ENCODE results near the gene TMCC1.

TMCC1 gene

DNA sequence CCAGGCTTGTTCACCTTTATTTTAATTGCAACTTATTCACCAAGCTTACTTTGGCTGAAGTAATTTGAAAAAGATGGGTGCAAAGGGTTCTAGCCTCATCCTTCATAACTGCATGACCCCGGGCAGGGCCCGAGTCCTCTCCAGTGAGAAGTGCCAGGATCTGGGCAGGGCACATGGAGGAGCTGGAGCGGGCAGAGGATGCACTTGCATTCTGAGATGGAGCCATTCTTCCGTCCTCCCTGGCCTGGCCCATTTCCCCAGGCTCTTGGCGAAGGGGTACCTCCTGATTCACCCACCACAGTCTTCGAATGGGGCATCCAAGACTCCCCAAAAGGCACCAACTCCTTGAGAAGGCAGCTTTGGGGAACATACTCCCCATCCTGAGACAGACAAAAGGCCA lies 264.5 kb downstream of the TMCC1 start:
- no peak for DNase-seq (ENCODE audit: low read depth)
- TF ChIP-seq CTCF (conservative IDR thresholded peaks at IDR 0.05; ENCODE audit: low read depth, low read length) = no peak
- H3K4me3 ChIP-seq (ENCODE audit: low read depth, low read length) = no peak overlapping the region

DNA sequence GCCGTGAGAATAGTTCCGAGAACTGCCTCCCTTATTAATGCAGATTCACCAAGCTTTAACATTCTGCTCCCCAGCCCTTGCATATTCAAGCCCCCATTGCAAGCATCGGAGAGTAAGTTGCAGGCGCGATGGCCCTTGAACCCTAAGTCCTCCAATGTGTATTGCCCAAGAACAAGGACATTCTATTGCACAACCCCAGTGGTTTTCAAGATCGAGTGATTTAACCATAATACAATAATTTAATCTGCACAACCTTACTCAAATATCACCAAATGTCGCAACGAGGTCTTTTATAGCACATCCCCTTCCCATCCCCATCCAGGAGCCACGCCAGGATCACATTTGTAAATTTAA lies 265.4 kb downstream of the TMCC1 start:
- DNase-seq (ENCODE audit: low read depth) = no peak
- TF ChIP-seq CTCF (conservative IDR thresholded peaks at IDR 0.05; ENCODE audit: low read depth, low read length) = no peak
- peak overlapping the region; percentile 13 for H3K4me3 ChIP-seq (ENCODE audit: low read depth, low read length)

GRCh38 chr3:129627350-129628168 lies 266.0 kb downstream of the TMCC1 start:
- H3K4me3 ChIP-seq (ENCODE audit: low read depth, low read length) = peak overlapping the region; percentile 43
- peak; percentile 91 for DNase-seq (ENCODE audit: low read depth)
- peak; percentile 85 for TF ChIP-seq CTCF (conservative IDR thresholded peaks at IDR 0.05; ENCODE audit: low read depth, low read length)

GRCh38 chr3:129626744-129627349 lies 266.7 kb downstream of the TMCC1 start:
- TF ChIP-seq CTCF (conservative IDR thresholded peaks at IDR 0.05; ENCODE audit: low read depth, low read length) = peak; percentile 17
- DNase-seq (ENCODE audit: low read depth) = peak; percentile 64
- H3K4me3 ChIP-seq (ENCODE audit: low read depth, low read length) = peak overlapping the region; percentile 43

GRCh38 chr3:129625072-129625874 lies 268.2 kb downstream of the TMCC1 start:
- DNase-seq (ENCODE audit: low read depth) = no peak
- peak; percentile 18 for TF ChIP-seq CTCF (conservative IDR thresholded peaks at IDR 0.05; ENCODE audit: low read depth, low read length)
- no peak overlapping the region for H3K4me3 ChIP-seq (ENCODE audit: low read depth, low read length)

DNA sequence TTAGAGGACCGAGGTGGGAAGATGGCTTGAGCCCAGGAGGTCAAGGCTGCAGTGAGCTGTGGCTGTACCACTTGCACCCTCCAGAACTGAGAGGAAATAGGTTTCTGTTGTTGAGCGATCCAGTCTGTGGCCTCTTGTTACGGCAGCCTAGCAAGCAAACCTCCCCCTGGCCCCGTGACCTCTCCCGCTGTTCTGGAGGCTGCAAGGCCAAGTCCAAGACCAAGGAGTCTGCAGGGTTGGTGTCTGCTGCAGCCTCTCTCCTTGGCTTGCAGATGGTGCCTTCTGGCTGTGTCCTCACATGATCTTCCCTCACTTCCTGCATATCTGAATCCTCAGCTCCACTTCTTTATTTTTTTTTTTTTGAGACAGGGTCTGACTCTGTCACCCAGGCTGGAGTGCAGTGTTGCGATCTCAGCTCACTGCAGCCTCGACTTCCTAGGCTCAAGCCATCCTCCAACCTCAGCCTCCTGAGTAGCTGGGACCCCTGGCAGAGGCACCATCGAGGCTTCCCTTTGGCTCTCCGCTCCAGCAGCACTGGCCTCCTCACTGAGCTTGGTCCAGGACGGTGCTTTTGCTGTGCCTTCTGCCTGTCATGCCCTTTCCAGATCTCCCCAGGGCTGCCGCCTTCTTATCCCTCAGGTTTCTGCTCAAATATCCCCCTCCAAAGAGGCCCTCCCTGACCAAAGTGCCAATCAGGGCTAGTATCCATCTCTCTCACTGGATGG lies 269.0 kb downstream of the TMCC1 start:
- peak; percentile 71 for DNase-seq (ENCODE audit: low read depth)
- H3K4me3 ChIP-seq (ENCODE audit: low read depth, low read length) = no peak overlapping the region
- no peak for TF ChIP-seq CTCF (conservative IDR thresholded peaks at IDR 0.05; ENCODE audit: low read depth, low read length)

Measured in choroid plexus epithelial cell (primary cell).